SK-N-SH (cell line): ENCODE results near the gene WWOX. TPM values are rescaled to one million over a fixed set of nuclear protein-coding genes. Genes with fewer than 3 reads are reported as not detected.

Experiments
- CTCF ChIA-PET: fragments of 300-600, 350-600 bp; formaldehyde crosslinking; extraction: SDS; loops from one replicate; lab custom pipeline; 2021; lab: Yijun Ruan, JAX
- POLR2A ChIA-PET: fragments of 350-600 bp; sonication (Branson Sonifier 250); formaldehyde crosslinking; extraction: SDS; loops from one replicate; lab custom pipeline; 2020; ENCODE audit warnings: antibody characterized with exemption, inconsistent platforms; lab: Yijun Ruan, JAX
- DNase-seq: peaks from one replicate; pipeline ENCODE4 v3.0.0; 2012
- H2AFZ ChIP-seq: fragments of 200-600 bp; sonication (generic); 2 replicates; pipeline ENCODE4 v1.8.1; 2016; ENCODE audit warnings: antibody characterized with exemption, mild to moderate bottlenecking, low read depth
- H3F3A ChIP-seq: fragments of 200-600 bp; sonication (generic); replicated peaks from 2 replicates; pipeline ENCODE3; 2016; ENCODE audit warnings: antibody characterized with exemption, mild to moderate bottlenecking; ENCODE audit not compliant: insufficient read depth
- H3K27ac ChIP-seq, 2 experiments: fragments of 200-500 bp in 1 of 2; fragments of 200-600 bp in 1 of 2; sonication (Bioruptor generic) in 1 of 2; sonication (generic), shearing (Covaris generic) in 1 of 2; 2 replicates each; pipeline versions ENCODE4 v1.5.1 to v1.6.1; 2014 to 2016; ENCODE audit warnings: low read depth in 2 of 2, inconsistent platforms in 1 of 2, low read length in 1 of 2, mild to moderate bottlenecking in 1 of 2, mixed read lengths in 1 of 2
- H3K27me3 ChIP-seq: fragments of 200-600 bp; sonication (generic), shearing (Covaris generic); 2 replicates; pipeline ENCODE4 v1.6.1; 2016; ENCODE audit warnings: mixed run types; ENCODE audit not compliant: insufficient read depth
- H3K36me3 ChIP-seq, 2 experiments: fragments of 200-500 bp in 1 of 2; fragments of 200-600 bp in 1 of 2; sonication (Bioruptor generic) in 1 of 2; sonication (generic) in 1 of 2; replicated peaks in 1 of 2; 2 replicates each; pipeline versions ENCODE3 to v1.5.1; 2014 to 2016; ENCODE audit warnings: low read length in 1 of 2, mild to moderate bottlenecking in 1 of 2; ENCODE audit not compliant: insufficient read depth in 2 of 2, control insufficient read depth in 1 of 2
- H3K4me1 ChIP-seq, 2 experiments: fragments of 200-500 bp in 1 of 2; fragments of 200-600 bp in 1 of 2; sonication (Bioruptor generic) in 1 of 2; sonication (generic), shearing (Covaris generic) in 1 of 2; 2 replicates each; pipeline versions ENCODE4 v1.5.1 to v1.6.1; 2014 to 2016; ENCODE audit warnings: low read depth in 1 of 2, low read length in 1 of 2, mixed run types in 1 of 2; ENCODE audit not compliant: insufficient read depth in 2 of 2, control insufficient read depth in 1 of 2
- H3K4me2 ChIP-seq: fragments of 200-600 bp; sonication (generic), shearing (Covaris generic); 2 replicates; pipeline ENCODE4 v1.6.1; 2017; ENCODE audit warnings: mixed run types
- H3K4me3 ChIP-seq, 2 experiments: fragments of 200-500 bp in 1 of 2; fragments of 200-600 bp in 1 of 2; sonication (Bioruptor generic) in 1 of 2; sonication (generic), shearing (Covaris generic) in 1 of 2; 2 replicates each; pipeline versions ENCODE4 v1.5.1 to v1.8.1; 2014 to 2016; ENCODE audit warnings: low read depth in 2 of 2, inconsistent platforms in 1 of 2, low read length in 1 of 2, mild to moderate bottlenecking in 1 of 2, mixed read lengths in 1 of 2, moderate library complexity in 1 of 2
- H3K79me2 ChIP-seq: fragments of 200-600 bp; sonication (generic); 2 replicates; pipeline ENCODE4 v1.8.1; 2017; ENCODE audit warnings: mild to moderate bottlenecking; ENCODE audit not compliant: insufficient read depth
- H3K9ac ChIP-seq: fragments of 200-600 bp; sonication (generic); 2 replicates; pipeline ENCODE4 v1.6.1; 2017; ENCODE audit warnings: mixed run types
- H3K9me2 ChIP-seq: fragments of 200-600 bp; sonication (generic); 2 replicates; pipeline ENCODE4 v1.6.1; 2017; ENCODE audit warnings: mixed run types
- H3K9me3 ChIP-seq: fragments of 200-600 bp; sonication (generic); 2 replicates; pipeline ENCODE4 v1.6.1; 2017; ENCODE audit warnings: mixed run types, mild to moderate bottlenecking, moderate library complexity
- H4K20me1 ChIP-seq: fragments of 200-600 bp; sonication (generic); 2 replicates; pipeline ENCODE4 v1.6.1; 2017; ENCODE audit warnings: mild to moderate bottlenecking, mixed run types; ENCODE audit not compliant: insufficient read depth
- EP300 ChIP-seq, 2 experiments: IDR thresholded peaks; 2 replicates each; pipeline versions ENCODE4 v1.4.0 to v1.6.1; 2012; ENCODE audit warnings: borderline replicate concordance in 1 of 2, low read depth in 1 of 2, low read length in 1 of 2
- EZH2phosphoT487 ChIP-seq: fragments of 200-600 bp; sonication (generic); IDR thresholded peaks from 2 replicates; pipeline ENCODE4 v1.6.1; 2017; ENCODE audit warnings: low read depth, mixed run types, mild to moderate bottlenecking, antibody characterized with exemption, moderate library complexity, borderline replicate concordance
- FOSL2 ChIP-seq: IDR thresholded peaks from 2 replicates; pipeline ENCODE4 v1.4.0; 2012; ENCODE audit warnings: low read depth, mild to moderate bottlenecking, moderate library complexity, borderline replicate concordance
- FOXJ3 ChIP-seq: sonication (generic); formaldehyde crosslinking; IDR thresholded peaks from 2 replicates; pipeline ENCODE4 v1.5.1; 2020; ENCODE audit warnings: mild to moderate bottlenecking, missing genetic modification reagents
- PBX3 ChIP-seq: IDR thresholded peaks from 2 replicates; pipeline ENCODE4; 2012
- TAF1 ChIP-seq: IDR thresholded peaks from 2 replicates; pipeline ENCODE4 v1.6.1; 2012; ENCODE audit warnings: low read depth, mild to moderate bottlenecking, low read length, moderate library complexity, borderline replicate concordance
- USF1 ChIP-seq: IDR thresholded peaks from 2 replicates; pipeline ENCODE4 v1.4.0; 2012; ENCODE audit warnings: low read depth, borderline replicate concordance
- YY1 ChIP-seq: IDR thresholded peaks from 2 replicates; pipeline ENCODE4 v1.4.0; 2012; ENCODE audit warnings: low read depth, mild to moderate bottlenecking
- WGBS: methylation state at CpG from one replicate; pipeline ENCODE4 v1.1.6; 2017; ENCODE audit warnings: low lambda C conversion rate; 5-methylcytosine and 5-hydroxymethylcytosine counted together
- polyA plus RNA-seq, 3 experiments: library from polyadenylated mRNA; depleted of rRNA; stranded (reverse); fragments of >200 nt; gene quantifications; 2 replicates each; pipeline ENCODE4 v1.2.3, GENCODE V29; 2012

WWOX gene
- polyA plus RNA-seq, 1 of the 3 experiments (the other 2 are of a cell fraction) = 10.8 TPM

- POLR2A ChIA-PET = no interaction called here
- H3K9me2 ChIP-seq = no peaks in the 10 kb centered on the region
- DNase-seq = no peak
- TF ChIP-seq PBX3 = no peak
- no peak for TF ChIP-seq EP300 (IDR thresholded peaks at IDR 0.05; ENCODE audit: borderline replicate concordance in 1 of 2, low read depth in 1 of 2, low read length in 1 of 2)
- no peak for TF ChIP-seq EZH2phosphoT487
- no peak for TF ChIP-seq TAF1
- no peak for TF ChIP-seq FOXJ3 (CRISPR knock-in tag)
- TF ChIP-seq FOSL2 = no peak
- H3F3A ChIP-seq = no peaks in the 10 kb centered on the region
- no peaks in the 10 kb centered on the region for H3K9me3 ChIP-seq
- H4K20me1 ChIP-seq = no peaks in the 10 kb centered on the region
- H3K4me3 ChIP-seq = no peak overlapping the region
- H3K79me2 ChIP-seq = no peaks in the 10 kb centered on the region
- H3K27ac ChIP-seq = no peak overlapping the region
- CTCF ChIA-PET = interaction anchor here (0.7 to 1.0 kb wide), 2 partner anchors 22 to 47 kb away, joined by 3 to 4 read pairs; no protein-coding TSS in a partner anchor
- no peak overlapping the region for H3K4me2 ChIP-seq
- H3K4me1 ChIP-seq = no peaks in the 10 kb centered on the region; a peak in 1 of 4 replicates
- no peaks in the 10 kb centered on the region for H3K27me3 ChIP-seq
- H3K36me3 ChIP-seq = no peaks in the 10 kb centered on the region
- H3K9ac ChIP-seq = no peak overlapping the region
- no peak overlapping the region for H2AFZ ChIP-seq
- WGBS = 35% methylated on average over 5 of the region's 8 CpGs
Measured at GRCh38 chr16:78684030-78684611, 584.7 kb downstream of the WWOX start.

- H4K20me1 ChIP-seq = no peaks in the 10 kb centered on the region
- TF ChIP-seq USF1 = no peak
- TF ChIP-seq YY1 = no peak
- TF ChIP-seq TAF1 = no peak
- TF ChIP-seq, all 33 proteins: peak for 0
- ChIA-PET POLR2A (no interaction called here), CTCF (no interaction called here)
- Histone ChIP-seq H3K4me1 (no peaks in the 10 kb centered on the region; a peak in 1 of 4 replicates), H3K4me2 (no peak overlapping the region), H3K27me3 (no peaks in the 10 kb centered on the region), H3F3A (no peaks in the 10 kb centered on the region), H3K9me3 (no peaks in the 10 kb centered on the region), H3K27ac (no peak overlapping the region), H3K4me3 (no peak overlapping the region), H3K9ac (no peak overlapping the region), H3K9me2 (no peaks in the 10 kb centered on the region), H2AFZ (no peak overlapping the region), H3K79me2 (no peaks in the 10 kb centered on the region), H3K36me3 (no peaks in the 10 kb centered on the region)
- DNase-seq = no peak
- WGBS = 54% methylated on average over 5 of the region's 5 CpGs
Measured at GRCh38 chr16:78684655-78685375, 585.4 kb downstream of the WWOX start.
